HG03558 (cell line): ENCODE data around the gene TUBB4A.
"Not testable (repeated sequence)": the region's sequence is repeated elsewhere in the genome, so short reads cannot be mapped to it uniquely, and the experiment has no call there.

Source experiments
- ATAC-seq: cut with Tn5 transposase; IDR thresholded peaks from one replicate; pipeline ENCODE4 v1.9.1; 2021; ENCODE audit warnings: moderate number of reproducible peaks; ENCODE audit not compliant: unreplicated experiment; ENCODE audit errors: extremely low read depth

TUBB4A gene

DNA sequence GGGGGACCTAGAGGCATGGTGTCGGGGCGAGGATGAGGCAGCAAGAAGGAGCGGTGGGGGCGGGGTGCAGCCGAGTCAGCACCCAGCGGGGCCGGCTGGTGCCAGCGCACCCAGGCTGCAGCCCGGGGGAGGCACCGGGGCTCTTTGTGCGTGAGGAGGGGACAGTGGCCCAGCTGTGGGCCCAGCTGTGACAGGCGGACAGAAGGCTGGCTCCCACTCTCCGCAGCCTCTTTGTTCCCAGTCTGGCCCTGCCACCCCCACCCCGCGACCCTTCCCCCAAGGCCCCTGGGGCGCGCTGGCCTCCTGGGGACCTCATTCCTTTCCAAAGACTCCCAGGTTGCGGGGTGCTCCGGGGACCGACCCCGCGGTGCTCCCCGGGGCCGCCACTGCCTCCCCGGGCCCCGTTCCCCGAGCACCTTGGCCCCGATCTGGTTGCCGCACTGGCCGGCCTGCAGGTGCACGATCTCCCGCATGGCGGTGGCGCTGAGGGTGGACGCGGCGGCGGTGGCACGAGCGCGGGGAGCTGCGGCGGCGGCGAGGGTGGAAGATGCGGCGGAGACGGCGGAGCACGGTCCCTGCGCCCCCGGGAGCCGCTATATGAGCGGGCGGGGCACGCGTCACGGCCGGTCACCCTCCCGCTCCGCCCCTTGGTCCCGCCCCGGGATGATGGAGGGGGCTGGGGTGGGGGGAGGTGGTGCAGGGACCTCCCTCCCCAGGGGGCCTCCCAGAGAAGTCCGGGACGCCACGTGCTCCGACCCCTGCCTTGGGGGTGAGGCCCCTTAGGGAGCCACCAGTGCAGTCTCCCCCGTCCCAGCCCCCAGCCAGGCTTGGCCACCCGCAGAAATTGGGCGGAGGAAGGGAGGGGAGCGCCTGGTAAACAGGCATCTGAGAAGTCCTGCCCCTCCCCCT lies at the start of gene TUBB4A:
Gene TUBB4A (minus strand): TSS at position 570 of the 909 bp plus-strand sequence. CDS start 97 bp downstream, at position 473.
- no peak for ATAC-seq

DNA sequence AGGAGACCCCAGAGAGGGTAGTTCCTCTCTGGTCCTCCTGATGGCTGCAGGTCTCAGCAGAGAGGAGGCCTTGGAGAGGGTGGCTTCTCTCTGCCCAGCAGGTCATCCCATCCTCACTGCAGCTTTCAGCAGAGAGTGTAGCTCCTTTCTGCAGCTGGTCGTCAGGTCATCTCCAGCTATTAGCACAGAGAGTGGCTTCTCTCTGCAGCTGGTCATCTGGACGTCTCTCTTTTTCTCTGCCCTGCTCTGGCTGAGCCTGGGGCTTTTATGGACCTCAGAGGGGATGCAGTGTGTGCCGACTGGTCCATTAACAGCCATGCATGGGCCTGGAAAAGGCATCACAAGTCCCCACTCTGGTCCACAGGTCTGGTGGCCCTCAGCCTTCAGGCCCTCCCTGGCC lies 49.0 kb upstream of the TUBB4A start:
- ATAC-seq, result no peak

DNA sequence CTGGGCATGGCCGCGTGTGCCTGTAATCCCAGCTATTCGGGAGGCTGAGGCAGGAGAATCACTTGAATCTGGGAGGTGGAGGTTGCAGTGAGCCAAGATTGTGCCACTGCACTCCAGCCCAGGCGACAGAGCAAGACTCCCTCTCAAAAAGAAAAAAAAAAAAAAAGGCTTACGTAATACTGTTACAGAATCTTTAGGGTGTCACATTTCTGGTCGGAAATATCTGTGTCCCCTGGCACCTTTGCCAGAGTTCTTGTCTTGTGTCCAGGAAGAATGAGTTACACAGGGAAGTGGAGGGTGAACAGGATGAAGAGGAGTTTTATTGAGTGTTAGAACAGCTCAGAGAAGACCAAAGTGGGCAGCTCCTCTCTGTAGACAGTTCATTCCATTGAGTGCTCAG lies 48.6 kb upstream of the TUBB4A start:
- ATAC-seq, result not testable (repeated sequence)

DNA sequence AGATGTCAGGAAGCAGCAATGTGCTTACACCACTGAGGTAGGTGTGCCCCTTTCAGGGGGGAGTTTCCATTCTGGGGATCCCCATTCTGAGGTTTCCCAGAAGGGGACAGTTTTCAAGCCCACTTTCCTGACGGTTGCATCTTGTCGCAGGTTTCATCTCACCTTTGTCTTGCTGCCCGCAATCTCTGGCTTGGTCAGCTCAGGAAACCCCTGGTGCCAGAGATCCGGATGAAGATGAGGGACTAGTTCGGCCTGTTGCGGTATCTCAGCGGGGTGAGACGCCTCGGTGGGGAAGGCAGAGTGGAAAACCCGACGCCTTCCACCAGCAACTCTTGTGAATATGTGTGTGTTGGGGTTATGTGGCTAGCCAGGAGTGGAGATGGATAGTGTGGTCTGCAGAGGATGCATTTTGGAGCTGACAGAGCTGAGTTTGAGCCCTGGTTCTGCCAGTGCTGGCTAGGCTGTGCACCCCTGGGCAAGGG lies 41.8 kb upstream of the TUBB4A start:
- no peak for ATAC-seq

DNA sequence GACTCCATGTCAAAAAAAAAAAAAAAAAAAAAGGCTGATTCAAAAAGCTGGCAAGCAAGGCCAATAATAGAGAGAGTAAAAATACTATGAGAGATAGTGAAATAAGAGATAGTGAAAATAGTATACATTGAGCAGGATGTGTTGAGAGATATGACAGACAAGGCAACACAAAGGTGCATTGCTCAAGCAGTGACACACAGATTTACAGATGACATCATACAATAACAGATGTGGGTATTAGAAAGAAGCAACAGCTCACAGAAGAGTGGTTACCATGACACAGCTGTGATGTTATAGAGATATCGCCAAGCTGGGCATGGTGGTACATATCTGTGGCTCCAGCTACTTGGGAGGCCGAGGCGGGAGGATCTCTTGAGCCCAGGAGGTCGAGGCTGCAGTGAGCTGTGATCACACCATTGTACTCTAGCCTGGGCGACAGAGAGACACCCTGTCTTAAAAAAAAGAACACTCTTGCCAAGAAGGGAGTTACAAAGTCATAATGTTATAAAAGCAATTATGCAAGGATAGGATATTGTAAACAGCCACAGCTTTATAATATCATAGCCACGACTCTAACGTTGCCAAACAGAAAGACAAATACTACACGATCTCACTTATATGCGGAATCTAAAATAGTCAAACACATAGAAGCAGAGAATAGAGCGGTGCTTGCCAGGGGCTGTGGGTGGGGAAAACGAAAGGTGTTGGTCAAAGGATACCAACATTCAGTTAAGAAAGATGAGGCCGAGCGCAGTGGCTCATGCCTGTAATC lies 39.0 kb upstream of the TUBB4A start:
- ATAC-seq, result no peak

DNA sequence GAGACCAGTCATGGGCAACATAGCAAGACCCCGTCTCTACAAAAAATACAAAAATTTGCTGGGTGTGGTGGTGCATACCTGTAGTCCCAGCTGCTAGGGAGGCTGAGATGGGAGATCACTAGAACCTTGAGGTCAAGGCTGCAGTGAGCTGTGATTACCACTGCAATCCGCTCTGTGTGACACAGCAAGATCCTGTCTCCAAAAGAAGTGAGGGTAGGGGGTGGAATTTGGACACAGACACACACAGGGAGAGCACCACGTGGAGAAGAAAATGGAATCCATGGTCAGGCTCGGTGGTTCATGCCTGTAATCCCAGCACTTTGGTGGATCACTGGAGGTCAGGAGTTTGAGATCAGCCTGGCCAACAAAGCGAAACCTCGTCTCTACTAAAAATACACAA lies 37.4 kb upstream of the TUBB4A start:
- no peak for ATAC-seq

DNA sequence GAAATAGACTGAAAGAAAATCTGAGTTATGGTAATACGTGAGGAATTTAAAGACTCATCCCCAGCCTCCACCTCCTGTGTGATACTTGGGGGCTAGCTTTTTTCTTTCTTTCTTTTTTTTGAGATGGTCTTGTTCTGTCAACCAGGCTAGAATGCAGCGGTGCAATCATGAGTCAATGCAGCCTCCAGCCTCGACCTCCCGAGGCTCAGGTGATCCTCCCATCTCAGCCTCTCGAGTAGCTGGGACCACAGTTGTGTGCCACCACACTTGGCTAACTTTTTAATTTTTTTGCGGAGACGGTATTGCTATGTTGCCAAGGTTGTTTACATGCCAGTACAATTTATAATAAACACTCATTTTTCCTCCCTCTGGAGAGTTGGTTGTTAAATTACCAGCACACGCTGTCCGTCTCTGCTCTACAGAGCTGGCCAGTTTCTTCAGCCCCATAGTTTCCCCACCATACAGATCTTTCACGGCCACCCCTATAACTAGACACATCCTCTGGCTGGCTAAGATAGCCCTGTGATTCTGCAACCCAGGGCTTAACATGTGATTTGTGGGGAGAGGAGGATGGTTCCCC lies 33.5 kb upstream of the TUBB4A start:
- ATAC-seq, result no peak

DNA sequence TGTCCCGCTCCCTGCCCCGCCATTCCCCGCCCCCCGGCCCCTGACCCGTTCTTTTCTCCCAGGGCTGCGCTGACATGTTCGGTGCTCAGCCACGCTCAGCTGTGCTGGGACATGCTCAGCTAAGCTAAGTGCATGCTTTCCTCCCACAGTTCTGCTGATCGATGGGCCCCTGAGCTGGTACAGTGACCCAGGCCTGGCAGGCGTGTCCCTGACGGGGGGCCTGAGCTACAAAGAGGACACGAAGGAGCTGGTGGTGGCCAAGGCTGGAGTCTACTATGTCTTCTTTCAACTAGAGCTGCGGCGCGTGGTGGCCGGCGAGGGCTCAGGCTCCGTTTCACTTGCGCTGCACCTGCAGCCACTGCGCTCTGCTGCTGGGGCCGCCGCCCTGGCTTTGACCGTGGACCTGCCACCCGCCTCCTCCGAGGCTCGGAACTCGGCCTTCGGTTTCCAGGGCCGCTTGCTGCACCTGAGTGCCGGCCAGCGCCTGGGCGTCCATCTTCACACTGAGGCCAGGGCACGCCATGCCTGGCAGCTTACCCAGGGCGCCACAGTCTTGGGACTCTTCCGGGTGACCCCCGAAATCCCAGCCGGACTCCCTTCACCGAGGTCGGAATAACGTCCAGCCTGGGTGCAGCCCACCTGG lies 32.5 kb upstream of the TUBB4A start:
- no peak for ATAC-seq

DNA sequence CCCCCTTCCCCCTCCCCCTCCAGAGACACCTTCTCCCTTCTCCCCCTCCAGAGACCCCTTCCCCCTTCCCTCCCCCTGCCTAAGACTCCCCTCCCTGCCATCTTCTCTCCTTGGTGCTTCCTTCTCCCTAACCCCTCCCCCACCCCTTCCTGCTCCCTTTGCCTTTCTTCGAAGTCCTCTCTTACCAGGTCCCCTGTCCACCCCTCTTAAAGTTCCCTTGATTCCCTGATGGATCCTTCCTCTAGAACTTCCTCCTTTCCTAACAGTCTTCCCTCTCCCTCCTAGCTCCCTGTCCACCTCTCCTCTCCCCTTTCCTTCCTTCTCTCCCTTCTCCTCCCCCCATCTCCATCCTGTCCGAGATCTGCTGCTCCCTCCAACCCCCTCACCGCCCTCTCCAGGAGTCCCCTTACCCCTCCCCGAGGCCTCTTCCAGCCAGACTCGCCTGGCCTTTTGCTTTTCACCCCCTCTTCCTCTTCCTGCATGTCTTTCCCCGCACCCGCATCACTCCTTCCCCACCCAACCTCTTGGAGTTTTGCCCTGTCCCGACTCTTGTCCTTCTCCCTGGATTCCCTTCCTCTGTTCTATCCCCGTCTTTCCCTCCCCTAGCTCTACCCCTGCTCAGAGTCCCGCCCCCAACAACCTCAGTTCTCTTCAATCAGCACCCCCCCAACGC lies 31.8 kb upstream of the TUBB4A start:
- no peak for ATAC-seq

DNA sequence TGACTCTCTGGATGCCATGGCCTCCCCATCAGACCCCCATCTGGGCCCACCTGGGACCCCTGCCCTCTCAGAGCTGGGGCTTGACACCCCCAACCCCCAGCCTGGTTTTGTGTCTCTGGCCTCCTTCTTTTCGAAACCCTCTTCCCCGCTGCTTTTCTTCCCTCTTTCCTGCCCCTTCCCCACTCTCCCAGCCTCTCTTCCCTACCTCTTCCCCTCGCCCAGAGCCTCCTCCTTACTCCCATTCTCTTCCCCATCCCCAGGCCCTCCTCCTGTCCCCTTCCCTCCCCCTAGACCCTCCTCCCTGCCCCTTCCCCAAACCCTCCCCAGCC lies 30.9 kb upstream of the TUBB4A start:
- ATAC-seq, result no peak

DNA sequence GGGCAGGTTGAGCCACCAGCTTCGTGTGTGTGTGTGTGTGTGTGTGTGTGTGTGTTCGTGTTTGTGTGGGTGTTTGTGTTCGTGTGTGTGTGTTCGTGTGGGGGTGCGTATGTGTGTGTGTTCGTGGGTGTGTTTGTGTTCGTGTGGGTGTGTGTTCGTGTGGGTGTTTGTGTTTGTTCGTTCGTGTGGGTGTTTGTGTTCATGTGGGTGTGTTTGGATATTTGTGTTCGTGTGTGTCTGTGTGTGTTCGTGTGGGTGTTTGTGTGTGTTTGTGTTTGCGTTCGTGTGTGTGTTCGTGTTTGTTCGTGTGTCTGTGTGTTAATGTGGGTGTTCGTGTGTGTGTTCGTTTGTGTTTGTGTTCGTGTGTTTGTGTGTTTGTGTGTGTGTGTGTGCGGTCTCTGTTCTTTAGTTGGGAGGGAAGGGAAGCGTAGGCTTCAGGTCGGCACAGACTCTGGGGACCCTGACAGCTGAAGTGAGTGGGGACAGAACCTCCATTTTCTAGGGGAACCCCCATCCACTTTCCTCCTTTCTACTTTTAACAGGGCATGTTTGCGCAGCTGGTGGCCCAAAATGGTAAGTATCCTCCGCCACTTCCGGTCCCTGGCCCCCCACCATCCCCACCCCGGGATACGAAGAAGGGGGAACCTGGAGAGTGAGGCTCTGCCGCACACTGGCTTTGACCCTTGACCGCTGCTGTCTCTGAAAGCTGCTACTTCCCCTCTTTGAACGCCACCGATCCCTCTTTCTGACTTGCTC lies 30.3 kb upstream of the TUBB4A start:
- no peak for ATAC-seq

DNA sequence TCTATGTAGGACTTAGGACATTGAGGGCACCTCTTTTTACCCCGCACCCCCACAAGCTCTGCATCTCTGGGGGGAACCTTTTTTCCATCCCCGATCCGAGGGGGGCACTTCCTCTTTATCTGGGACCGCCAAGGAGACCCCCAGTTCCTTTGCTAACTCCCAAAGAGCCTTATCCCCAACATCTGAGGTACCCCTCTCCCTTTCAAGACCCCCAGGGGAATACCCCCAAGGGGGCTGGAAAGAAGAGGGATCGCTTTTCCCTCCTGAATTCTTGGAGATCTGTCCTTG lies 29.8 kb upstream of the TUBB4A start:
- no peak for ATAC-seq

DNA sequence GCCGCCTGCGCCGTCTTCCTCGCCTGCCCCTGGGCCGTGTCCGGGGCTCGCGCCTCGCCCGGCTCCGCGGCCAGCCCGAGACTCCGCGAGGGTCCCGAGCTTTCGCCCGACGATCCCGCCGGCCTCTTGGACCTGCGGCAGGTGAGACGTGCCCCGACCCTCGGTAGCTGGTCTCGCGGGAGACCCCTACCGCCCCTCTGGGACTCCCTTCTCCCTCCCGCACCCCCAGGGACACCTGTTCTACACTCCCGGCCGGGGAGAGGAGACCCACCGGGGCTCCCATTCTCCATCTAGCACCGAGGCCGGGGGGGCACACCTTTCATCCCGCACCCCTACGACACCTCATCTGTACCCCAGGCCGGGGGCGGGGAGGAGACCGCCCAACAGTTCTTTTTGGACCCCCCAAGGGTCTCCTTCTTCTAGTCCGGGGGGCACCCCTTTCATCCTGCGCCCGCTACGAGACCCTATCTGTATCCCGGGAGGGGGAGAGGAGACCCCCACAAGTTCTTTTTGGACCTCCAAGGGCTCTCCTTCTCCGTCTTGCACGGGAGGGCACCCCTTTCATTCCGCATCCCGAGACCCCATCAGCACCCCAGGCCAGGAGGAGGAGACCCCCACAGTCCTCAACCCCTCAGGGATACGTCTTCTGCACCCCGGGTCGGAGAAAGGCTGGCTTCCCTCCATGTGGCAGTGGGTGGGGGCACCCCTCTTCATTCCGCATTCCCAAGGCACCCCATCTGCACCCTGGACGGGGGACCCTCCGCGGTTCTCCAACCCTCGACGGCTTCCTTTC lies 29.2 kb upstream of the TUBB4A start:
- ATAC-seq, result no peak

DNA sequence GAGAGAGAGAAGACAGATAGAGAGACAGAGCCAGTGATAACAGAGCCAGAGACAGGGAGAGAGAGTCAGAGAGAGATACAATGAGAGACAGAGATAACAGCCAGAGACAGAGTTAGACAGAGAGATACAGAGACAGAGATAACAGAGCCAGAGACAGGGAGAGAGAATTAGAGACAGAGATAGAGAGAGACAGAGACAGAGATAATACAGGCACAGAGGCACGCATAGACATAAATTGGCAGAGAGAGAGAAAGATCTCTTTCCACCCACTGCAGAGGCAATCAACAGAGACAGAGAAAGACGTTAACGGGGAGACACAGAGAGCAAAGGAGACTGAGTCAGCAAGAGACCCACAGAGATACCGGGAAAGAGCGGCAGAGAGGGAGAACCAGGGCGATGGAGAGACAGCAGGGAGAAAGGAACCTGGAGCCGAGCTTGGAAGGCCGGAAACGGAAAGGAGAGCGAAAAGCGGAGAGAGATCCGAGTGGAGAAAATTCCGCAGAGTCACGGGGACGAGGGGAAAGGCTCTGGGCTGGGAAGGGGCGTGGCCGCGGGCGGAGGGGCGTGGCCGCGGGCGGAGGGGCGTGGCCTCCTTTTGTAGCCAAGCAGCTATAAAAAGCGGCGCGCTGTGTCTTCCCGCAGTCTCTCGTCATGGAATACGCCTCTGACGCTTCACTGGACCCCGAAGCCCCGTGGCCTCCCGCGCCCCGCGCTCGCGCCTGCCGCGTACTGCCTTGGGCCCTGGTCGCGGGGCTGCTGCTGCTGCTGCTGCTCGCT lies 28.5 kb upstream of the TUBB4A start, which contains the start of gene TNFSF9:
Gene TNFSF9 (plus strand): TSS at position 641 of the 777 bp plus-strand sequence. CDS start 11 bp downstream, at position 652.
- ATAC-seq, result no peak

DNA sequence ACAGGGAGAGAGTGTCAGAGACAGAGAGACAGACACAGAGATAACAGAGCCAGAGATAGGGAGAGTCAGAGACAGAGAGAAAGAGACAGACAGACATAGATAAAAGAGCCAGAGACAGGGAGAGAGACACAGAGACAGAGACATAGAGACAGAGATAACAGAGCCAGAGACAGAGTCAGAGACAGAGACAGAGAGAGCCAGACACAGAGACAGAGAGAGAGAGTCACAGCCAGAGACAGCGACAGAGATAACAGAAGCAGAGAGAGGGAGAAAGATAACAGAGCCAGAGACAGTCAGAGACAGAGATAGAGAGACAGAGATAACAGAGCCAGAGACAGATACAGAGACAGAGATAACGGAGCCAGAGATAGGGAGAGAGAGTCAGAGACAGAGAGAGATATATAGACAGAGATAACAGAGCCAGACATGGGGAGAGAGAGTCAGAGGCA lies 27.9 kb upstream of the TUBB4A start:
- ATAC-seq, result no peak

DNA sequence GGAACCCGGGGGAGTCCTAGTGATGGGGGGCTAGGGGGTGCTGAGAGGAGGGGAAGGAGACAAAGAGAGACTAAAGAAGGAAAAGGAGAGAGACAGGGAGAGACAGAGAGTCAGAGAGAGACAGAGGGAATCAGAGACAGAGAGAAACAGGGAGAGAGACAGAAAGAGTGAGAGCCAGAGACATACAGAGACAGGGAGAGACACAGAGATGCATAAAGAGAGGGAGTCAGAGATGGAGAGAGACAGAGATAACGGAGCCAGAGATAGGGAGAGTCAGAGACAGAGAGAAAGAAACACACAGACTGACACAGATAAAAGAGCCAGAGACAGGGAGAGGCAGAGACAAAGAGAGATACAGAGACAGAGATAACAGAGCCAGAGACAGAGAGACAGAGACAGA lies 27.2 kb upstream of the TUBB4A start:
- no peak for ATAC-seq

DNA sequence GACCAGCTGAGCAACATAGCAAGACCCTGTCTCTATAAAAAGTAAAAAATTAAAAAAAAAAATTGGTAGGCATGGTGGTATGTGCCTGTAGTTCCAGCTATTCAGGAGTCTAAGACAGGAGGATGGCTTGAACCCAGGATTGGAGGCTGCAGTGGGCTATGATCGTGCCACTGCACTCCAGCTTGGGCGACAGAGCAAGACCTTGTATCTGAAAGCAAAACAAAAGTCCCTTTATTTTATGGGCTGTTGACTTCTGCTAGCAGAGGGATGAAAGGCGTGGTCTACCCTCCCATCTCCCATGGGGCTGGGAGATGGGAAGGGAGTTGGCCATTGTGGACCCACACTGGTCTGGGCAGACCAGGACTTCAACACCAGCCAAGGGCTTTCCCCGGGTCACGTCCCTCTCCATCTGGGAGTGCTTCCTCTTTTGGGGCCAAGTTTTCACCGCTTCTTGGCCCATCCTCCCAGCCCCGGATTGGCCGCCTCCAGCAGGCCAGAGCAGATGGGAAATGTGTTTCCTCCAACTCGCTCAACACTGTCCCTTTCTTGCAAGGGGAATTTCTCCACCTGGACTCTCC lies 26.5 kb upstream of the TUBB4A start:
- ATAC-seq, result no peak
